HG03060 (cell line): ENCODE results near the gene SPINT4.
"Not testable (repeated sequence)": the region's sequence is repeated elsewhere in the genome, so short reads cannot be mapped to it uniquely, and the experiment has no call there.

ENCODE experiments used
- ATAC-seq: cut with Tn5 transposase; IDR thresholded peaks from one replicate; pipeline ENCODE4 v1.9.1; 2021; ENCODE audit warnings: low read depth, moderate number of reproducible peaks; ENCODE audit not compliant: unreplicated experiment

Gene SPINT4

DNA sequence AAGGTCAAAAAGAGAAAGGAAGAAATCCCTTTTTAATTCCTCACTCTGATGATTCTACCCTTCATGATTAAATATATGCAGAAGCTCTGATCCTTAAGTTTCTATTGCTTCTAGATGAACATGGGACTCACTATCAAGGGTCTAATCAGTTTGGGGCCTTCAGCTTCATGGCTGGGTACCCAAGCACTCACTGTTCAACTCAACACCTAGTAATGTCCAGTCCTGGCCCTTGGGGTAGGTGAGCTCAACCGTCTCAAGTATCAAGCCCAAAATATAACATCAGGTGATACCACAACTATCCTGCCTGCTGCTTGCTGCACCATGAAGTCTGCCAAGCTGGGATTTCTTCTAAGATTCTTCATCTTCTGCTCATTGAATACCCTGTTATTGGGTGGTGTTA is at the start of gene SPINT4:
TSS of gene SPINT4 (plus strand) at position 301 of the 400 bp plus-strand sequence. CDS start at position 322, 21 bp downstream.
- no peak for ATAC-seq

DNA sequence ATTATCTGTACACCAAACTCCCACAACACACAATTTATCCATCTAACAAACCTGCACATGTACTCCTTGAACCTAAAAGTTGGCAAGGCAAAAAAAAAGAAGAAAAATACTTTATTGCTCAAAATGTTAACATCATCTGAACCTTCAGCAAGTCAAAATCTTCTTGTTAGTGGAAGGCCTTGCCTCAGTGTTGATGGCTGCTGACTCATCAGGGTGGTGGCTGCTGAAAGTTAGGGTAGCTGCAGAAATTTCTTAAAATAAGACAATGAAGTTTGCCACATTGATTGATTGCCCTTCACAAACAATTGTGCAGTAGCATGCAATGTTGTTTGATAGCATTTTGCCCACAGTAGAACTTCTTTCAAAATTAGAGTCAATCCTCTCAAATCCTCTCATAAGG is 49.4 kb upstream of the SPINT4 start:
- ATAC-seq: no peak

- ATAC-seq: no peak
Measured at GRCh38 chr20:45679650-45680049, 42.5 kb upstream of the SPINT4 start.

DNA sequence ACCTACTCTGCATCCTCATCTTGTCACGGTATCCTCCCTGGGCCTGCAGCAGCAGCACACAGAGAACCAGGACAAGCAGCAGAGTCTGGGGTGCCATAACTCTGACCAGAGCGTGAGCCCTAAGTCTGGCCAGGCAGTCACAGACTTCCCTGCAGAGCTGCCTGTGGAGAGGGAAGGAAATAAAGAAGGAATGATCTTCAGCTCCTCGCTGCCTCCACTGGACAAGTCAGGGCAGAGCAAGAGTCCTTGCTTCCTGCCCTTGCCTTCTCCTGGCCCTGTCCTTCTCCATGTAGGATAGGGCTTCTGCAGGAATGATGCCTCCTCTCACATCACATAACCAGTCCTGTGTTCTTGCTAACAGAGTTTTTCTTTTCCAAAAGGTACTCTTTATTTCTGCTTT is 36.3 kb upstream of the SPINT4 start:
- ATAC-seq: no peak

GRCh38 chr20:45693346-45693745 is 28.8 kb upstream of the SPINT4 start:
- ATAC-seq: not testable (repeated sequence)

- ATAC-seq: no peak
Measured at GRCh38 chr20:45695496-45695895, 26.7 kb upstream of the SPINT4 start.

DNA sequence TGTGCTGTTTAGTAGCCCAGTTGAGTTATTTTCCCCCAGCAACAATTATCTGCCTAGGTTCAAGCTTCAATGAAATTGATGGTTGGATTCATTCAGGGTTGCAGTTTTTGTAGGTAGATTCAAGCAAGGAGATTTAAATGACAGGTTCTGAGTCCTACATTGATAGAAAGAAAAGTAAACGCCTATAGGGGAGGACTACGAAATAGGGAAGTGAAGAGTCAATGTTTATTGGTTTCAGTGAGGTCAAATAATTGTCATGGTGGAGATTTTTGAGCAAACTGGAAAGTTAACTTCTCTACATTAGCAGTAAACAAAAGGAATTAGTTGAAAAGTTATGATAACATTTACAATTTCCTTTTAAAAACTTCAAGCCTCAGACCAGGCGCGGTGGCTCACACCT is 21.0 kb upstream of the SPINT4 start:
- no peak for ATAC-seq

DNA sequence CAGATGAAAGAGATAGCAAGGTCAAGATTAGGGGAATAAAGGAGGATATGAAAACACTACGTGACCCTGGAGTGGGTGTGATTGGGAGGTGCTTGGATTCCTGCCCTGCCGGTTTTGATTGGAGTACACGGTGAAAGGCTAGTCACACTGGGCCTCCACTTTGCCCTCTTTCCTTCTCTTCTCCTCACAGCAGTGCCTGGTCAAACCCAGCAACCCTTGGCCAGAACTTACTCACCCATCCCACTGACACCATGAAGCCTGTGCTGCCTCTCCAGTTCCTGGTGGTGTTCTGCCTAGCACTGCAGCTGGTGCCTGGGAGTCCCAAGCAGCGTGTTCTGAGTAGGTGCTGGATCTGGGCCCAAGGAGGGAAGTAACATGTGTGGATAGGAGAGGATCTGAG is 20.3 kb upstream of the SPINT4 start, which contains the start of gene WFDC13:
TSS of gene WFDC13 (plus strand) at position 166 of the 400 bp plus-strand sequence. CDS start at position 252, 86 bp downstream.
- no peak for ATAC-seq

DNA sequence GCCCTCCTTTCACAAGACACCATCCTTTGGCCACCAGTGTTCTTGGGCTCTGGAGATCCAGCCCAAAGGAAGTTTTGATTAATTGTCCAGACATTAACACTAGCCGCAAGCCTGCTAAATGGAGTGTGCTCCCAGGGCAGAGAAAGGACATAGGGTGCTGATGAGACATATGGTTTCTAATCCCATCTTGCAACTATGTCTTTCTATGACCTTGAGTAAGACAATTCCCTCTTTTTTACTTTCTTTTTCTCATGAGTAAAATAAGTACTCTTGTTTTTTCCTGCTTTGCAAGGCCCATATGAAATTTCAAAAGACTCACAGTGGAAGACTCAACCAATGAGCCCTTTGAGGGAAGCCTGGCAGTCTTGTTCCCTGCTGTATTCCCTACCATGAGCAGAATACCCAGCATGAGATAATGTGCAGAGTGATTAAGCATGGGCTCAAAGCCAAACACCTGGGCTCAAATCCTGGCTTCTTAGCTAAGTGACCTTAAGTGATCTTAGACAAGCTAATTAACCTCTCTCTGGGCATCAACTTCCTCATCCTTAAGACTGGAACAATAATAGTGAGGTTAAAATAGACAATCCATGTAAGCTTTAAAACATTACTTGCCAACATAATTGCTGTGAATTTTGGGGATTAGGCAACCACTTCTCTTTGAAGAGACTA is 17.0 kb upstream of the SPINT4 start, which contains the start of gene WFDC10B:
TSS of gene WFDC10B (minus strand) at position 51 of the 669 bp plus-strand sequence. CDS start 19,027 bp downstream, outside the sequence.
- ATAC-seq: no peak

DNA sequence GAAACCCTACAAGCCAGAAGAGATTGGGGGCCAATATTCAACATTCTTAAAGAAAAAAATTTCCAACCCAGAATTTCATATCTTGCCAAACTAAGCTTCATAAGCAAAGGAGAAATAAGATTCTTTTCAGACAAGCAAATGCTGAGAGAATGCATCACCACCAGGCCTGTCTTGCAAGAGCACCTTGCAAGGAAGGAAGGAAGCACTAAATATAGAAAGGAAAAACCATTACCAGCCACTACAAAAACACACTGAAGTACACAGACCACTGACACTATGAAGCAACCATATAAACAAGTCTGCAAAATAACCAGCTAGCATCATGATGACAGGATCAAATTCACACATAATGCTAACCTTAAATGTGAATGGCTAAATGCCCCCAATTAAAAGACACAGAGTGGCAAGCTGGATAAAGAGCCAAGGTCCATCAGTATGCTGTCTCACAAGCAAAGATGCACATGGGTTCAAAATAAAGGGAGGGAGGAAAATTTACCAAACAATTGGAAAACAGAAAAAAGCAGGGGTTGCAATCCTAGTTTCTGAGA is 5.9 kb upstream of the SPINT4 start:
- not testable (repeated sequence) for ATAC-seq

- ATAC-seq: no peak
Measured at GRCh38 chr20:45725134-45725533, 3.0 kb downstream of the SPINT4 start.

DNA sequence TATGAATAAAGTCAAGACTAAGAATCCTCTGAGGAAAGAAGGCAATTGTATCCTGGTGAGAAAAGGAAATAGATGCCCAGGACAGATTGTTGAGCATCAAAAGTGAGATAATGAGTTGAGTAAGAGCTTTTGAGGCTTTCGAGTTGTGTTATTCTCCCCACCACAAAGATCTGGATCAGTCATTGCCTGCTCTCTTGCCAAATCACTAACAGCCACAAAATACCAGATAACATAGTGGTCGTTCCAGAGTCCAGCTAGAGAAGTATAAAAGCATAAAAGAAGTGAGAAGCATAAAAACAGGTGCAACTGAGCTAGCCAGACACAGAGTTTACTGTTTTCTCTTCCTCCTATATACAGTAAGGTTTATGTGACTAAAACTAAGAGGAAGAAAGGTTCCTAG is 4.9 kb downstream of the SPINT4 start:
- ATAC-seq: no peak

GRCh38 chr20:45732199-45732598 is 10.1 kb downstream of the SPINT4 start:
- ATAC-seq: no peak

- ATAC-seq: no peak
Measured at GRCh38 chr20:45735552-45735951, 13.4 kb downstream of the SPINT4 start.

DNA sequence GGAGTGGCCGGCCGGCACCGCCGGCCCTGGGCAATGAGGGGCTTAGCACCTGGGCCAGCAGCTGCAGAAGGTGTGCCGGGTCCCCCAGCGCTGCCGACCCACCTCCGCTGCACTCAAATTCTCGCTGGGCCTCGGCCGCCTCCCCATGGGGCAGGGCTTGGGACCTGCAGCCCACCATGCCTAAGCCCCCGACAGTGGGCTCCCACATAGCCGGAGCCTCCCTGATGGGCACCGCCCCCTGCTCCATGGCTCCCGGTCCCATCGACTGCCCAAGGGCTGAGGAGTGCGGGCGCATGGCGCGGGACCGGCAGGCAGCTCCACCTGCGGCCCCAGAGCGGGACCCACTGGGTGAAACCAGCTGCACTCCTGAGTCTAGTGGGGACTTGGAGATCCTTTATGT is 13.8 kb downstream of the SPINT4 start:
- no peak for ATAC-seq

DNA sequence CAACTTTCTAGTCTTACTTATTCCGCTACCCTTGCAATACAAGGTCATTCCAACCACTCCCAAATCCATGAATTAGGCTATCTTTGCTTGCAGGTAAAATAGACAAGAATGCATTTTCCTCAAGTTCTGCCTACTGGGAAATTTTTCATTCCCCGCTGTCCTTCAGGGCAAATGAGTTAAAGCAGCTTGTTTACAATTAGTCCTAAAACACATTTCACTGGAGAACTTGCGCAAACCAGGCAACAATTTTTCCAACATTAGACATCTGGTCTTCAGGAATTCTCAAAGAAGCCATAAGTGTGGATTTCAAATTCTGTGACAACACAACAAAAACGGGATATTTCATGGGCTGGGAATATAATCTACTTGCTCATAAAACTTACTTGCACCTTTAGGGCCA is 20.4 kb downstream of the SPINT4 start:
- ATAC-seq: no peak

DNA sequence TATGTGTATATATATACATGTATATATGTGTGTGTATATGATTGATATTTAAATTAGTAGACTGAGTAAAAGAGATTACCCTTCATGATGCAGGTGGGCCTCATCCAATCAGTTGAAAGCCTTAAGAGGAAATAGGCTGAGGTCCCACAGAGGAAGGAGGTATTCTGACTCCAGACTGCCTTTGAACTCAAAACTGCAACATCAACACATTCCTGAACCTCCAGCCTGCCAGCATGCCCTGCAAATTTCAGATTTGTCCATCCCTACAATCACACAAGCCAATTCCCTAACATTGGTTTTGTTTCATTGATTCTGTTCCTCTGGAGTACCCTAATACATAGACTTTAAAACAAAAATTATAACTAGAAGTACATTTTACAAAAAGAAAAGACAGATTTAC is 22.9 kb downstream of the SPINT4 start:
- ATAC-seq: no peak

DNA sequence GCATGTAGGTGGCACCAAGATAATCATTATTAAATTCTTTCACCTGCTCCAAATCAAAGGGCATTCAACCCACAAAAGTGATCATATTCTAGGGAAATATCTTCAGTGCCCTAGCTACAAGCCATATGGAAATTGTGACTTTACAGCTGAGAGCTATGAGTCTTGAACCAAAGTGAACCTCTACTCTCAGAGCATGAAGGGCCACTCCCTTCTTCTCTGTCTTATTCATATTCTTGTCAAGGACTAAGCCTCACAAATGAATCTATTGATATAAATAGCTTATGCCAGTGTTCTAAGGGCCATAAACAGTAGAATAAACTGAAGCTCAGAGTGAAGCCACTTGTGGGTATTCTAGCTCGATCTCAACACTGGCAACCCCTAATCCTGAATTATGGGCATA is 29.6 kb downstream of the SPINT4 start:
- no peak for ATAC-seq

- ATAC-seq: no peak
Measured at GRCh38 chr20:45752746-45753145, 30.6 kb downstream of the SPINT4 start.

DNA sequence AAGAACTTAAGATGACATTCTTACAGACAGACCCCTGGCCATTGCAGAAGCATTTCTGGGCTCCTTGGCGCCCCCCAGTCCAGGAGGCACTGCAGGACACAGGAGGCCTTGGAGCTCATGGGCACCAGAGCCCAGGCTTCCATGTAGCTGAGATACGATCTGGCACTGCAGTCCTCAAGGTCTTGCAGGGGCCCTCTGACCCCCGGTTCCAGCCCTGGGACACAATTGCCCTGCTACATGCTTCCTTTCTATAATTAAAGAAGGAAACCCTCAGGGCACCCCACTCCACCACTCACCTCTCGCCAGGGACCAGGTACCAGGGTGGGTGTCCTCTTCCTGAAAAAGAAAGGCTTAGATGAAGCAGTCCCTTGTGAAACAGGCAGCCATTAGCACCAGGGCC is 35.9 kb downstream of the SPINT4 start:
- no peak for ATAC-seq

DNA sequence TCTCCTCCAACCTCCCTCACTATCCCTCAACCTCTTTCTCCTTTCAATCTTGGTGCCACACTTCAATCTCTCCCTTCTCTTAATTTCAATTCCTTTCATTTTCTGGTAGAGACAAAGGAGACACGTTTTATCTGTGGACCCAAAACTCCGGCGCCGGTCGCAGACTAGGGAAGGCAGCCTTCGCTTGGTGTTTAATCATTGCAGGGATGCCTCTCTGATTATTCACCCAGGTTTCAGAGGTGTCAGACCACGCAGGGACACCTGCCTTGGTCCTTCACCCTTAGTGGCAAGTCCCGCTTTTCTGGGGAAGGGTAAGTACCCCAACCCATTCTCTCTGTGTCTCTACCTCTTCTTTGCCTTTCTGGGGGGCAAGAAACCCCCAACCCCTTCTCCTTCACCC is 37.8 kb downstream of the SPINT4 start:
- not testable (repeated sequence) for ATAC-seq

DNA sequence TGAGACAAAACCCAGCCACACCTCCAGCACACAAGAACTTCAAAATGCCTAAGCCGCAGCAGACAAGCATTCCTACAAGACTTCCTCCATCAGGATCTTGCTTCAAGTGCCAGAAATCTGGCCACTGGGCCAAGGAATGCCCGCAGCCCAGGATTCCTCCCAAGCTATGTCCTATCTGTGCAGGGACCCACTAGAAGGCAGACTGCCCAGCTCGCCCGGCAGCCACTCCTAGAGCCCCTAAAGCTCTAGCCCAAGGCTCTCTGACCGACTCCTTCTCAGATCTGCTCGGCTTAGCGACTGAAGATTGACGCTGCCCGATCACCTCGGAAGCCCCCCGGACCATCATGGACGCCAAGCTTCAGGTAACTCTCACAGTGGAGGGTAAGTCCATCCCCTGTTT is 39.8 kb downstream of the SPINT4 start:
- not testable (repeated sequence) for ATAC-seq
